SK-N-SH treated with all-trans-retinoic acid at 6 μM for 48 hours (cell line): ENCODE results near the gene TRDMT1.

Source experiments
- ATAC-seq: fragments of 200-7000 bp; cut with Tn5 transposase; 3 replicates; pipeline ENCODE4 v1.9.1; 2020; ENCODE audit warnings: mild to moderate bottlenecking, moderate library complexity
- ARNTL ChIP-seq: fragments of 450-650 bp; formaldehyde crosslinking; IDR thresholded peaks from 2 replicates; pipeline ENCODE4 v1.5.0; 2020; ENCODE audit warnings: low read depth, mild to moderate bottlenecking, moderate library complexity, borderline replicate concordance
- BACH2 ChIP-seq: fragments of 250-450 bp; sonication (Bioruptor Pico); IDR thresholded peaks from 2 replicates; pipeline ENCODE4 v1.9.0; 2021; ENCODE audit warnings: mild to moderate bottlenecking, borderline replicate concordance
- CREB5 ChIP-seq: fragments of 250-450 bp; sonication (Bioruptor Pico); IDR thresholded peaks from 2 replicates; pipeline ENCODE4 v1.5.1; 2020; ENCODE audit warnings: low read depth, mild to moderate bottlenecking, moderate library complexity
- CSDC2 ChIP-seq: fragments of 250-450 bp; sonication (Bioruptor Pico); IDR thresholded peaks from 2 replicates; pipeline ENCODE4 v1.5.0; 2020; ENCODE audit warnings: mild to moderate bottlenecking, moderate library complexity
- ESRRG ChIP-seq: fragments of 250-450 bp; sonication (Bioruptor Pico); IDR thresholded peaks from 2 replicates; pipeline ENCODE4 v1.6.1; 2021; ENCODE audit warnings: mild to moderate bottlenecking
- GLIS3 ChIP-seq: fragments of 250-450 bp; sonication (Bioruptor Pico); IDR thresholded peaks from 2 replicates; pipeline ENCODE4 v1.5.0; 2020; ENCODE audit warnings: mild to moderate bottlenecking, moderate library complexity
- OSR1 ChIP-seq: fragments of 250-450 bp; sonication (Bioruptor Pico); IDR thresholded peaks from 2 replicates; pipeline ENCODE4 v1.8.0; 2022; ENCODE audit warnings: moderate library complexity, mild to moderate bottlenecking, inconsistent platforms
- POU6F1 ChIP-seq: fragments of 250-450 bp; sonication (Bioruptor Pico); IDR thresholded peaks from 2 replicates; pipeline ENCODE4 v1.8.0; 2021; ENCODE audit warnings: low read depth, mild to moderate bottlenecking, moderate library complexity, borderline replicate concordance
- PPARA ChIP-seq: fragments of 250-450 bp; sonication (Bioruptor Pico); IDR thresholded peaks from 2 replicates; pipeline ENCODE4 v1.5.0; 2020; ENCODE audit warnings: mild to moderate bottlenecking, borderline replicate concordance
- RARB ChIP-seq: fragments of 250-450 bp; sonication (Bioruptor Pico); IDR thresholded peaks from 2 replicates; pipeline ENCODE4 v1.8.0; 2021; ENCODE audit warnings: mild to moderate bottlenecking, moderate library complexity
- SNAI2 ChIP-seq: fragments of 250-450 bp; sonication (Bioruptor Pico); IDR thresholded peaks from 2 replicates; pipeline ENCODE4 v1.5.0; 2020; ENCODE audit warnings: mild to moderate bottlenecking, moderate library complexity
- TCF4 ChIP-seq: fragments of 250-450 bp; sonication (Bioruptor Pico); IDR thresholded peaks from 2 replicates; pipeline ENCODE4 v1.8.0; 2021; ENCODE audit warnings: mild to moderate bottlenecking, moderate library complexity, borderline replicate concordance
- TOX ChIP-seq: fragments of 250-450 bp; sonication (Bioruptor Pico); IDR thresholded peaks from 2 replicates; pipeline ENCODE4 v1.8.0; 2021; ENCODE audit warnings: mild to moderate bottlenecking, moderate library complexity, borderline replicate concordance
- ZC3H10 ChIP-seq: fragments of 250-450 bp; sonication (Bioruptor Pico); IDR thresholded peaks from 2 replicates; pipeline ENCODE4 v1.5.1; 2021; ENCODE audit warnings: mild to moderate bottlenecking, moderate library complexity
- ZFP3 ChIP-seq: fragments of 250-450 bp; sonication (Bioruptor Pico); IDR thresholded peaks from 2 replicates; pipeline ENCODE4 v1.5.0; 2020; ENCODE audit warnings: mild to moderate bottlenecking, moderate library complexity
- ZFP30 ChIP-seq: fragments of 450-650 bp; formaldehyde crosslinking; IDR thresholded peaks from 2 replicates; pipeline ENCODE4 v1.5.0; 2022; ENCODE audit warnings: mild to moderate bottlenecking, moderate library complexity
- ZNF565 ChIP-seq: fragments of 450-650 bp; formaldehyde crosslinking; conservative IDR thresholded peaks from 2 replicates; pipeline ENCODE4 v1.5.0; 2020; ENCODE audit warnings: low read depth, mild to moderate bottlenecking, moderate library complexity
- ZNF70 ChIP-seq: fragments of 450-650 bp; formaldehyde crosslinking; IDR thresholded peaks from 2 replicates; pipeline ENCODE4 v1.5.0; 2020; ENCODE audit warnings: mild to moderate bottlenecking, moderate library complexity
- ZNF8 ChIP-seq: fragments of 450-650 bp; formaldehyde crosslinking; IDR thresholded peaks from 2 replicates; pipeline ENCODE4 v1.5.0; 2020; ENCODE audit warnings: mild to moderate bottlenecking, moderate library complexity
- TF ChIP-seq, protein P1 (sequence below): fragments of 250-450 bp; sonication (Bioruptor Pico); IDR thresholded peaks from 2 replicates; pipeline ENCODE4 v1.8.0; 2020; ENCODE audit warnings: mild to moderate bottlenecking, moderate library complexity, borderline replicate concordance
- TF ChIP-seq, protein P2 (sequence below): fragments of 250-450 bp; sonication (Bioruptor Pico); IDR thresholded peaks from 2 replicates; pipeline ENCODE4 v1.5.0; 2020; ENCODE audit warnings: mild to moderate bottlenecking, moderate library complexity
- TF ChIP-seq, protein P3 (sequence below): fragments of 250-450 bp; sonication (Bioruptor Pico); IDR thresholded peaks from 2 replicates; pipeline ENCODE4 v1.5.1; 2021; ENCODE audit warnings: mild to moderate bottlenecking, moderate library complexity

Gene TRDMT1

GRCh38 chr10:17123961-17124360 lies 77.5 kb downstream of the TRDMT1 start:
- TF ChIP-seq ZFP30 (no peak), ZNF8 (CRISPR knock-in tag) (no peak), POU6F1 (CRISPR knock-in tag) (no peak), SNAI2 (CRISPR knock-in tag) (no peak), BACH2 (CRISPR knock-in tag) (no peak), TOX (no peak), TCF4 (no peak), ESRRG (CRISPR knock-in tag) (no peak), ZNF70 (CRISPR knock-in tag) (no peak), ZNF565 (CRISPR knock-in tag) (no peak), OSR1 (CRISPR knock-in tag) (no peak), PPARA (CRISPR knock-in tag) (no peak), CSDC2 (CRISPR knock-in tag) (no peak), RARB (CRISPR knock-in tag) (no peak), ZC3H10 (no peak), ZFP3 (CRISPR knock-in tag) (no peak), ARNTL (CRISPR knock-in tag) (no peak)
- TF ChIP-seq, protein P1, sequence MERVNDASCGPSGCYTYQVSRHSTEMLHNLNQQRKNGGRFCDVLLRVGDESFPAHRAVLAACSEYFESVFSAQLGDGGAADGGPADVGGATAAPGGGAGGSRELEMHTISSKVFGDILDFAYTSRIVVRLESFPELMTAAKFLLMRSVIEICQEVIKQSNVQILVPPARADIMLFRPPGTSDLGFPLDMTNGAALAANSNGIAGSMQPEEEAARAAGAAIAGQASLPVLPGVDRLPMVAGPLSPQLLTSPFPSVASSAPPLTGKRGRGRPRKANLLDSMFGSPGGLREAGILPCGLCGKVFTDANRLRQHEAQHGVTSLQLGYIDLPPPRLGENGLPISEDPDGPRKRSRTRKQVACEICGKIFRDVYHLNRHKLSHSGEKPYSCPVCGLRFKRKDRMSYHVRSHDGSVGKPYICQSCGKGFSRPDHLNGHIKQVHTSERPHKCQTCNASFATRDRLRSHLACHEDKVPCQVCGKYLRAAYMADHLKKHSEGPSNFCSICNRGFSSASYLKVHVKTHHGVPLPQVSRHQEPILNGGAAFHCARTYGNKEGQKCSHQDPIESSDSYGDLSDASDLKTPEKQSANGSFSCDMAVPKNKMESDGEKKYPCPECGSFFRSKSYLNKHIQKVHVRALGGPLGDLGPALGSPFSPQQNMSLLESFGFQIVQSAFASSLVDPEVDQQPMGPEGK (CRISPR knock-in tag): no peak
- TF ChIP-seq, protein P2, sequence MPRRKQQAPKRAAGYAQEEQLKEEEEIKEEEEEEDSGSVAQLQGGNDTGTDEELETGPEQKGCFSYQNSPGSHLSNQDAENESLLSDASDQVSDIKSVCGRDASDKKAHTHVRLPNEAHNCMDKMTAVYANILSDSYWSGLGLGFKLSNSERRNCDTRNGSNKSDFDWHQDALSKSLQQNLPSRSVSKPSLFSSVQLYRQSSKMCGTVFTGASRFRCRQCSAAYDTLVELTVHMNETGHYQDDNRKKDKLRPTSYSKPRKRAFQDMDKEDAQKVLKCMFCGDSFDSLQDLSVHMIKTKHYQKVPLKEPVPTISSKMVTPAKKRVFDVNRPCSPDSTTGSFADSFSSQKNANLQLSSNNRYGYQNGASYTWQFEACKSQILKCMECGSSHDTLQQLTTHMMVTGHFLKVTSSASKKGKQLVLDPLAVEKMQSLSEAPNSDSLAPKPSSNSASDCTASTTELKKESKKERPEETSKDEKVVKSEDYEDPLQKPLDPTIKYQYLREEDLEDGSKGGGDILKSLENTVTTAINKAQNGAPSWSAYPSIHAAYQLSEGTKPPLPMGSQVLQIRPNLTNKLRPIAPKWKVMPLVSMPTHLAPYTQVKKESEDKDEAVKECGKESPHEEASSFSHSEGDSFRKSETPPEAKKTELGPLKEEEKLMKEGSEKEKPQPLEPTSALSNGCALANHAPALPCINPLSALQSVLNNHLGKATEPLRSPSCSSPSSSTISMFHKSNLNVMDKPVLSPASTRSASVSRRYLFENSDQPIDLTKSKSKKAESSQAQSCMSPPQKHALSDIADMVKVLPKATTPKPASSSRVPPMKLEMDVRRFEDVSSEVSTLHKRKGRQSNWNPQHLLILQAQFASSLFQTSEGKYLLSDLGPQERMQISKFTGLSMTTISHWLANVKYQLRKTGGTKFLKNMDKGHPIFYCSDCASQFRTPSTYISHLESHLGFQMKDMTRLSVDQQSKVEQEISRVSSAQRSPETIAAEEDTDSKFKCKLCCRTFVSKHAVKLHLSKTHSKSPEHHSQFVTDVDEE (CRISPR knock-in tag): no peak
- TF ChIP-seq, all 23 proteins: peak for 0
- ATAC-seq: no peak

GRCh38 chr10:17122726-17123661 lies 78.5 kb downstream of the TRDMT1 start:
- peak; percentile 90 for ATAC-seq
- TF ChIP-seq RARB (CRISPR knock-in tag): no peak
- no peak for TF ChIP-seq ZNF70 (CRISPR knock-in tag)
- no peak for TF ChIP-seq CREB5 (CRISPR knock-in tag)
- no peak for TF ChIP-seq ZFP30
- no peak for TF ChIP-seq ARNTL (CRISPR knock-in tag)
- no peak for TF ChIP-seq ZC3H10
- no peak for TF ChIP-seq GLIS3 (CRISPR knock-in tag)
- TF ChIP-seq, protein P1 (CRISPR knock-in tag): no peak
- TF ChIP-seq, protein P3, sequence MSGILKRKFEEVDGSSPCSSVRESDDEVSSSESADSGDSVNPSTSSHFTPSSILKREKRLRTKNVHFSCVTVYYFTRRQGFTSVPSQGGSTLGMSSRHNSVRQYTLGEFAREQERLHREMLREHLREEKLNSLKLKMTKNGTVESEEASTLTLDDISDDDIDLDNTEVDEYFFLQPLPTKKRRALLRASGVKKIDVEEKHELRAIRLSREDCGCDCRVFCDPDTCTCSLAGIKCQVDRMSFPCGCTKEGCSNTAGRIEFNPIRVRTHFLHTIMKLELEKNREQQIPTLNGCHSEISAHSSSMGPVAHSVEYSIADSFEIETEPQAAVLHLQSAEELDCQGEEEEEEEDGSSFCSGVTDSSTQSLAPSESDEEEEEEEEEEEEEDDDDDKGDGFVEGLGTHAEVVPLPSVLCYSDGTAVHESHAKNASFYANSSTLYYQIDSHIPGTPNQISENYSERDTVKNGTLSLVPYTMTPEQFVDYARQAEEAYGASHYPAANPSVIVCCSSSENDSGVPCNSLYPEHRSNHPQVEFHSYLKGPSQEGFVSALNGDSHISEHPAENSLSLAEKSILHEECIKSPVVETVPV: no peak
- TF ChIP-seq, protein P2 (CRISPR knock-in tag): no peak
- TF ChIP-seq POU6F1 (CRISPR knock-in tag): no peak
- no peak for TF ChIP-seq ZFP3 (CRISPR knock-in tag)
- TF ChIP-seq CSDC2 (CRISPR knock-in tag): no peak
- no peak for TF ChIP-seq ESRRG (CRISPR knock-in tag)
- TF ChIP-seq TOX: no peak
